T-helper 2 cell treated with Interferon-gamma antibody and Interleukin-4, amounts not matched to agents 5 μg/mL and 100 μg/mL, for 36 hours (primary cell): Measurements from ENCODE around the gene MORN4.
A peak's percentile ranks its signal among the peaks of the same experiment; 100 is the strongest.
"Not testable (repeated sequence)": the region's sequence is repeated elsewhere in the genome, so short reads cannot be mapped to it uniquely, and the experiment has no call there.

ENCODE experiments used
- DNase-seq: peaks from one replicate; pipeline ENCODE4 v3.0.0; 2021; ENCODE audit warnings: low spot score
- H3K27ac Mint-ChIP-seq: one replicate; pipeline ENCODE4 v1.8.0; 2021; ENCODE audit warnings: mild to moderate bottlenecking, mixed read lengths
- H3K27me3 Mint-ChIP-seq: one replicate; pipeline ENCODE4 v1.8.0; 2021; ENCODE audit warnings: low read depth, mixed read lengths
- H3K36me3 Mint-ChIP-seq: one replicate; pipeline ENCODE4 v1.8.0; 2021; ENCODE audit warnings: low read depth, mixed read lengths
- H3K4me1 Mint-ChIP-seq: one replicate; pipeline ENCODE4 v1.8.0; 2021; ENCODE audit warnings: low read depth, mixed read lengths
- H3K4me3 Mint-ChIP-seq: one replicate; pipeline ENCODE4 v1.8.0; 2022; ENCODE audit warnings: mild to moderate bottlenecking, moderate library complexity, mixed read lengths
- H3K9me3 Mint-ChIP-seq: one replicate; pipeline ENCODE4 v1.8.0; 2021; ENCODE audit warnings: mixed read lengths

Gene MORN4

DNA sequence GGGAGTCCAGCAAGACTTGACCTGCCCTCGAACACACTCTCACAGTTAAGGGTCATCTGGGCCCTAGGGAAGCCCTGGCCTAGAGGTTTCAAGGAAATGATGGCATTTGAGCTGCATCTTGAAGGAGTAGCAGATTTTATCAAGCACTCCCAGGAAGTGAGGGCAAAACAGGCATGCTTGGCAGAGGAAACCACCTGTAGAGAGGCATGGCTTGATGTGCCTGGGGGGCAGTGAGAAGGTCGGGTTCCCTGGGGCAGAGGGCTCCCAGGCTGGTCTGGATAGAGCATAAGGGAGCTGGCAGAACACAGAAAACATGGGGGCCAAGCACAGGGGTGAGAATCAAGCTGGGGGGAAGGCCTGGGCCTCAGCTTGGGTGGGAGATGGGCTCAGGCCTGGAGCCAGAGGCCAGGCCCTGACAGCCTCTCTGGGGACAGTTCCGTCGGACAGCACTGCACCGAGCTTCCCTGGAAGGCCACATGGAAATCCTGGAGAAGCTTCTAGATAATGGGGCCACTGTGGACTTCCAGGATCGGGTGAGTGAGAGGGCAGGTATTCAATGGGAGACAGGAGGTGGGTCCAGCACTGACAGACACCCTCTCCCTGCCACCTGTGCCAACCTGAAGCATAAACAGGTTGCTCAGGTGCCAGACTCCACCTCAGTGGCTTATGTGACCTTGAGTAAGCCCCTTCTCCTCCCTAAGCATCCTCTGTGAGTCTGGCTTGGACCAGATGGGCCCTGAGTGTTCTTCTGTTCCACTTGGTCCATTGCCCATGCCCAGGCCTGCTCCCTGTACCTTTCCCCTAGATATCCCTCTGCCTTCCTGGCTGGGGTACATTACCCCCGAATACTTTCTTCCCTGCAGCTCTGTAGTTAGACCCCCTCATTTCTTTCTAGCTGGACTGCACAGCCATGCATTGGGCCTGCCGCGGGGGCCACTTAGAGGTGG, 52.6 kb downstream of the MORN4 start:
- no peak for DNase-seq
- Mint-ChIP-seq H3K9me3 (no peaks in the 10 kb centered on the region), H3K27me3 (peaks cover 4% of the 10 kb centered on the region), H3K27ac (no peak overlapping the region), H3K4me1 (no peaks in the 10 kb centered on the region), H3K36me3 (no peaks in the 10 kb centered on the region), H3K4me3 (no peak overlapping the region)

DNA sequence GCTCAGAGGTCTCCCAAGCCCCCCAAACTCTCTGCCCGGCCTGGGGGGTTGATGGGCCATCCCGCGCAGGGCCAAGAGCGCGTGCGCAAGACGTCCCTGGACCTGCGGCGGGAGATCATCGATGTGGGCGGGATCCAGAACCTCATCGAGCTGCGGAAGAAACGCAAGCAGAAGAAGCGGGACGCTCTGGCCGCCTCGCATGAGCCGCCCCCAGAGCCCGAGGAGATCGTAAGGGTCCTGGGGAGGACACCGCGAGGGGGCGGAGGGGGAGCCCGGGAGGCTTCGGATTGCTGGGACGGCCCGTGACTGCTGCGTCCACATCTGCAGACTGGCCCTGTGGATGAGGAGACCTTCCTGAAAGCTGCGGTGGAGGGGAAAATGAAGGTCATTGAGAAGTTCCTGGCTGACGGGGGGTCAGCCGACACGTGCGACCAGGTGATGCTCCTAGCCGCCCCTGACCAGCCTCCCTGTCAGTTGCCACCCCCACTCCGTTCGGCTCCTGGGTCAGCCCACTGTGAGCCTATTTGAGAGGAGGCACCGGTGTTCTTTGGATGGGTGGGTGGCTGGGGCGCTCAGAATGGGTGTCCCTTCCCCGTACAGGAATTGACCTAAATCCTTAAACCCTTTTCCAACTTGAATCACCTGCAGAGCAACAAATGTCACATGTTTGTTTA, 55.0 kb downstream of the MORN4 start:
- H3K27me3 Mint-ChIP-seq = peaks cover 4% of the 10 kb centered on the region
- H3K36me3 Mint-ChIP-seq = no peaks in the 10 kb centered on the region
- no peaks in the 10 kb centered on the region for H3K4me1 Mint-ChIP-seq
- no peaks in the 10 kb centered on the region for H3K9me3 Mint-ChIP-seq
- H3K4me3 Mint-ChIP-seq = no peak overlapping the region
- no peak for DNase-seq
- no peak overlapping the region for H3K27ac Mint-ChIP-seq

DNA sequence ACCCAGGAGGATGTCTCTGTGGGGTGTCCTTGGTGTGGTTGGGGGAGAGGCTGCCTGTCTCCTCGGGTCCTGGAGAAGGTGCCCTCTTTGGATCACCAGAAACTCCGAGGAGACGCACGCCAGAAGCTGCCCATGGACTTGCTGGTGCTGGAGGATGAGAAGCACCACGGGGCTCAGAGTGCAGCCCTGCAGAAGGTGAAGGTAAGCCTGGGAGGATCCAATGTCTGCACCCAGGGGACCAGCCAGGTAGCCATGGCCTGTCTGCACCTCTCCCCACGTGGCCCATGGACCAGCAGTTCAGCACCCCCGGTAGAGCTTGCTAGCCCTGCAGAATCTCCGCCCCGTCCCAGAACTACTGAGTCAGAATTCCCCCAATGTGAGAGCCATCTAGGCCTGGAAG, 55.6 kb downstream of the MORN4 start:
- no peak overlapping the region for H3K4me3 Mint-ChIP-seq
- H3K27ac Mint-ChIP-seq = no peak overlapping the region
- H3K36me3 Mint-ChIP-seq = no peaks in the 10 kb centered on the region
- no peak for DNase-seq
- H3K27me3 Mint-ChIP-seq = peaks cover 4% of the 10 kb centered on the region
- H3K9me3 Mint-ChIP-seq = no peaks in the 10 kb centered on the region
- H3K4me1 Mint-ChIP-seq = no peaks in the 10 kb centered on the region

DNA sequence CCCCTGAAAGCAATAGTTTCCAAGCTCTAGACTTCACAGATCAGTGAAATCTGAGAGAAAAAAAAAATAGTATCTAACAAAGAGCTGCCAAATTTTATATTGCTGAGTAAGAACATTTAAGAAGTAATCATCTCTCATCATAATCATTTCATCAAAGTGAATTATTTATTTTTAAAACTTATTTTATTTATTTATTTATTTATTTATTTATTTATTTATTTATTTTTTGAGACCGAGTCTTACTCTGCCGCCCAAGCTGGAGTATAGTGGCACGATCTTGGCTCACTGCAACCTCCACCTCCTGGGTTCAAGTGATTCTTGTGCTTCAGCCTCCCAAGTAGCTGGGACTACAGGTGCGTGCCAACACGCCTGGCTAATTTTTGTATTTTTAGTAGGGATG, 56.8 kb downstream of the MORN4 start:
- not testable (repeated sequence) for H3K27me3 Mint-ChIP-seq, DNase-seq, H3K36me3 Mint-ChIP-seq, H3K4me3 Mint-ChIP-seq, H3K9me3 Mint-ChIP-seq, H3K4me1 Mint-ChIP-seq, H3K27ac Mint-ChIP-seq

DNA sequence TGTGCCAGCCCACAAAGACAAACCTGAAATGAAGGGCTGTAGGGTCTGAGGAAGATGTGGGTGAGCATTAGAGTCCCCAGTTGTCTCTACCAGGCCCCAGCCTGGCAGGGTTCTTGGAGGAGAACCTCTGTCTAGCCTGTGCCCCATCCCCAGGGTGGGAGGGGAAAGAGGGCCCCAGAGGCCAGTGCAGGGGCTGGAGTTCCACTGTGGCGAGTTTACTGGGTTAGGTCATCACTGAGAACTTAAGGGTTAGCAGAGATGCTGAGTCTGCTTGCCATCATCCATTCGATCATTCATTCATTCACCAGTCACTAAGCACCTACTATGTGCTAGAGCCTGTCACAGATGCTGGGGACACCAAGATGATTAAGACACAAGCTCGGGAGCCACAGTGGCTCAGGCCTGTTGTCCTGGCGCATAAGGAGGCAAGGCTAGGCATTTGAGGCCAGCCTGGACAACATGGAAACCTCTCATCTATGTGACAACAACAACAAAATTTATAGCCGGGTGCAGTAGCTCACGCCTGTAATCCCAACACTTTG, 58.1 kb downstream of the MORN4 start:
- DNase-seq = no peak
- no peaks in the 10 kb centered on the region for H3K36me3 Mint-ChIP-seq
- no peaks in the 10 kb centered on the region for H3K4me1 Mint-ChIP-seq
- no peaks in the 10 kb centered on the region for H3K9me3 Mint-ChIP-seq
- no peak overlapping the region for H3K27ac Mint-ChIP-seq
- no peak overlapping the region for H3K4me3 Mint-ChIP-seq
- H3K27me3 Mint-ChIP-seq = peaks cover 4% of the 10 kb centered on the region

DNA sequence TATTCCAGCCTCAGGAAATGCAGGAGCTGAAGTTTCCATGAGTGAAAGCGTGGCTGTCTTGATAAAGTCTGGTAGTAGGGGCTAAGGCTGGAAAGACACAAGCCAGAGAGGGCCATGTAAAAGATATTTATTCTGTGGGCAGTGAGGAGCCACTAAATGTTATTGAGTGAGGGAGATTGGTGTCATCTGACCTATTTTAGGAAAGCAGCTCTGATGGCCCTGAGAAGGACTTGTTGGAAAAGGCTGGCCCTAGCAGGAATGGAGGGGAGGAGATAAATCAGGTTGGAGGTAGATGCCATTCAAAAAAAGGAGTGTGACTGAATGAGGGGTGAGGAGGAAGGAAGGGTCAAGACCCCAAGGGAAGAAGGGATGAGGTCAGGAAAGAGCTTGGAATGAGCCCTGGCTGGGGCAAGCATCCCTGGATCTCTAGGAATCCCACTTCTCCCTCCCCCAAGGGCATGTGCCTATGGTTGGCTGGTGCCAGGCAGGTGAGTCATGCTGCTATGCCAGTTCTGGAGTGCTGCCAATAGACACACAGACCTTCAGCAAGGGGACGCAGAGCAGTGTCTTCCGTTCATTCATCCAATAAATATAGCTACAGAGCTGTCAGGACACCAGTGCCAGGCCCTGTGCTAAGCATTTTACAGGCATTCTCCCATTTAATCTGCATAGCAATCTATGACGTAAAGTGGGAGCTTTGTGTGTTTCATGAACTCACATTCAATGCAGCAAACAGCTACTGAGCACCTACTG, 58.8 kb downstream of the MORN4 start:
- DNase-seq = no peak
- Mint-ChIP-seq H3K4me1 (no peaks in the 10 kb centered on the region), H3K9me3 (no peaks in the 10 kb centered on the region), H3K27me3 (peaks cover 4% of the 10 kb centered on the region), H3K4me3 (no peak overlapping the region), H3K36me3 (no peaks in the 10 kb centered on the region), H3K27ac (no peak overlapping the region)

DNA sequence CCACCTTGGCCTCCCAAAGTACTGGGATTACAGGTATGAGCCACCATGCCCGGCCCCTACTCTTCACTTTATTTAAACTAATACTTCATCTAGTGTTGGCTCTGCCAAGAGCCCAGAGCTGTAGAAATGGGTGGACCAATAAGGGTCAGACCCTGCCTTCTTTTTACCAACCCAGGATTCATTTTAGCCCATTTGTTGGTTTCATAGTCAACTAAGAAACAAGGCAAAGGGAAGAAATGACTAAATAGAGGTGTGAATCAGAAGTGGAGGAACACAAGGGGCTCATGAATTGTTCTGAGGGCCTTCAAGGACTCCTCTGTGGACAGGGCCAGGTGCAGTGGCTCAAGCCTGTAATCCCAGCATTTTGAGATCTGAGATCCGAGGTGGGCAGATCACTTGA, 59.6 kb downstream of the MORN4 start:
- DNase-seq = no peak
- no peaks in the 10 kb centered on the region for H3K4me1 Mint-ChIP-seq
- H3K36me3 Mint-ChIP-seq = no peaks in the 10 kb centered on the region
- H3K27me3 Mint-ChIP-seq = peaks cover 3% of the 10 kb centered on the region
- H3K4me3 Mint-ChIP-seq = no peak overlapping the region
- H3K9me3 Mint-ChIP-seq = no peaks in the 10 kb centered on the region
- no peak overlapping the region for H3K27ac Mint-ChIP-seq

DNA sequence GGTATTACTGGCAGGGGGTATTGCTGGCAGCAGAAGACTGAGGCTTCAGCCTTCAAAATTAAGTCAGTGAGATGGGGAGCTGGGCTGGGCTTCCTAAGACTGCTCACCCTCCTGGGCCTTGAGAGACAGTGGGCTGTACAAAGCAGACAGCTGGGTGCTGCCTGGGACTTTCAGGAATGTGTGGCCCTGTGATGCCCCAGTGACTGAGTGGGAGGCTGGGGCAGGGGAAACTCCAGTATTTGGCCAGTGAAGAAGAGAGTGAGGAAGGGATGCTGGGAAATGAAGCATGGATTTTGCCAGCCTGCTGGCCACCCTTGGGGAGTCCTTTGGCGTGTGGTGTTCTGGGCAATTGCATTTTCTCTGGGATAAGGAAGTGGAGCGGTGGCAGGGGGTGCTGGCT, 60.3 kb downstream of the MORN4 start:
- Mint-ChIP-seq H3K4me3 (no peak overlapping the region), H3K4me1 (no peaks in the 10 kb centered on the region), H3K27ac (no peak overlapping the region), H3K36me3 (no peaks in the 10 kb centered on the region), H3K9me3 (no peaks in the 10 kb centered on the region), H3K27me3 (no peaks in the 10 kb centered on the region)
- no peak for DNase-seq

DNA sequence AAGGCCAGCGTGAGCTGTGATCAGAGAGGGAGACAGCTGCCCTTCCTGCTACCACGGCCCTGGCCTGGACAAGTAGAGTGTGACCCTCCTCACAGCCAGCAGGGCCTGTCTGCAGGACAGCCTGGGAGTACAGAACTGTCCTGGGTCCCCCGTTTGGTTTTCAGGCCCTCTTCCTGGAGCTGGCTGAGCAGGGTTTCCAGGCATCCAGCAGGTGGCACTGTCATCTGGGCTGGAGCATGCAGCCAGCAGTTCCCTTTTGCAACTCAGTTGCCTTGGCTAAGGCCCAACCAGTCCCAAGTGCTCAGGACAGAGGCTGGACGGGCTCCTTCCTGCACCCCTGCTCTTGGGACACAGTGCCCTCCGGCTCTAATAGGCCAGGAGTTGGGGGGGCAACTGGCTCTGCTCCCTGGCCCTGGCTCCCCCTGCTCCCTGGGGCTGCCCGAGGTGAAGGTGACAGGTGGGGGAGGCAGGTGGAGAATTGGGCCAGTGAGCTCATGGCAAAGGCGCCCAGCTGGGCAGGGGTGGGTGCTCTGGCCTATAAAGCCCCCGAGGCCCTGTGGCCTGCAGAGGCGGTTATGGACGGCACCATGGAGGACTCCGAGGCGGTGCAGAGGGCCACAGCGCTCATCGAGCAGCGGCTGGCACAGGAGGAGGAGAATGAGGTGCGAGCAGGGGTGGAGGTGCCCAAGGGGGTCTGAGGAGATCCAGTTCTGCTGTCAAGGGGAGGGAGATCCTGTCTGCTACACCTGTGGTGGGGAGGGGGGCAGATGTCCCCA, 60.9 kb downstream of the MORN4 start, which contains the start of gene ANKRD2:
Gene ANKRD2, plus strand, starts transcription at position 566 of the 776 bp plus-strand sequence. Its CDS starts 10 bp downstream, at position 576.
- H3K27ac Mint-ChIP-seq = no peak within 1 kb of the TSS
- no peak within 1 kb of the TSS for H3K4me3 Mint-ChIP-seq
- H3K36me3 Mint-ChIP-seq = no peaks in the 10 kb centered on the region
- peak; percentile 25 for DNase-seq
- no peaks in the 10 kb centered on the region for H3K4me1 Mint-ChIP-seq
- no peaks in the 10 kb centered on the region for H3K27me3 Mint-ChIP-seq
- H3K9me3 Mint-ChIP-seq = no peaks in the 10 kb centered on the region

DNA sequence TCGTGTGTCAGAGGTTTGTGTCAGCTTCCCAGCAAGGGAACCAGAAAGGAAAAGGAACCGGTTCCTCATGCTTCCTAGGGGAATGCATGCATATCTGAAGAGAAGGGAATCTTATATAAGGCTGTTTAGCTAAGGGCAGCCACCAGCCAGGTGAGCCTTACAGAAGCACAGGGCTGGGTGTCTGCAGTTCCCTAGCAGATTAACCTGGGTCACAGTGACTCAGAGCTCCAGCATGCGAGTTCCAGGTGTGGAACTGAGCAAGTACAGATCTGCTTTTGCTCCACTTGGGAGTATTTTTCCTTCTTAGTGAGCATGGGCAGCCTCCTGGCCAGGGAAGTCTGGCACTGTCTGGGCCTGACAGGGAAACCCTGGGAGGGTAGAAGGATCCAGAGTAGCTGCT, 61.7 kb downstream of the MORN4 start:
- Mint-ChIP-seq H3K36me3 (no peaks in the 10 kb centered on the region), H3K27ac (no peak overlapping the region), H3K27me3 (no peaks in the 10 kb centered on the region), H3K9me3 (no peaks in the 10 kb centered on the region), H3K4me3 (no peak overlapping the region), H3K4me1 (no peaks in the 10 kb centered on the region)
- no peak for DNase-seq

DNA sequence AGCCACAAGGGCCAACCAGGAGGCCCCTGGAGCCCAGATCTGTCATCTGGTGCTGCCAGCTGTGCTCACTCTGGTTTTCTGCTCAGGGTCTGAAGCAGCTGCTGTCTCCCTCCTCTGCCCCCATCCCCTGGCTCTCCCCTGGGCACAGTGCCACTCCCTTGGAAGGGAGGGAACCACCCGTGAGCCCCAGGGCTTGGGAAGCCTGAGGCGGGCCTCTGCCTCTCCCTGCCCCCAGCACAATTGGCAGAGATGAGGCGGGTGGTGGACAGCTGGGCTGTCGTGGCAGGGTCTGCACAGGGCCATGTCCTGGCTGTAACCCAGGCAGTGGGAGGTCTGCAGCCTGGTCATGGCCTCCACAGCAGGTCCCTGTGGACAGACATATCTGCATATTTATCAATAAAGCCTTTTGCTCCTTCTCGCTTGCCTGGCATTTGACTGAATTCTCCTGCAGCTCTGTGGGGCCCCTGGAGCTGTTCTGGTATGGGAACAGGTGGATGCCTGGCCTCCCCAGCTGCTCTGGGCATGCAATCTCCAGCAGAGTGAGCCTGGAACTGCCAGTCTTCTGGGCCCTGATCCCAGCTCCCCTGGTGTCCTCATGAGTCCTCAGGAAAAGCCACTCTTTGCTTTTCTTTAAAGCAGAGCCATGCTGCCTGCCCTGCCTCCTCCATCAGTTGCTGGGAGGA, 62.4 kb downstream of the MORN4 start:
- Mint-ChIP-seq H3K27me3 (no peaks in the 10 kb centered on the region), H3K4me1 (no peaks in the 10 kb centered on the region), H3K4me3 (no peak overlapping the region), H3K27ac (no peak overlapping the region), H3K36me3 (no peaks in the 10 kb centered on the region), H3K9me3 (no peaks in the 10 kb centered on the region)
- DNase-seq = no peak

DNA sequence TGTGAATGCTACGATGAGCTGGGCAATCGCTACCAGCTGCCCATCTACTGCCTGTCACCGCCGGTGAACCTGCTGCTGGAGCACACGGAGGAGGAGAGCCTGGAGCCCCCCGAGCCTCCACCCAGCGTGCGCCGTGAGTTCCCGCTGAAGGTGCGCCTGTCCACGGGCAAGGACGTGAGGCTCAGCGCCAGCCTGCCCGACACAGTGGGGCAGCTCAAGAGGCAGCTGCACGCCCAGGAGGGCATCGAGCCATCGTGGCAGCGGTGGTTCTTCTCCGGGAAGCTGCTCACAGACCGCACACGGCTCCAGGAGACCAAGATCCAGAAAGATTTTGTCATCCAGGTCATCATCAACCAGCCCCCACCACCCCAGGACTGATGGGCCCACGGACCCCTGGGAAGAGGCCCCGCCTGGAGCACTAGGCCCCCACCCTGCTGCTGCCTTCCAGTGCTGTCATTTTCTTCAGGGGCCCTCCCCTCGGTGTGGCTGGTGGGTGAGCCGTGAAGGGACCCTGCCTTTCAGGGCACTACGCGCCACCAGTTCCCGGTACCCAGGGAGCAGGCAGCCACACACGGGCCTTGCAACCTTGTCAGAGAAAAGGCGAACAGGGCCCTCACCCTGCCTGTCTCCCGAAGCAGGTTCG, 63.0 kb downstream of the MORN4 start:
- Mint-ChIP-seq H3K36me3 (no peaks in the 10 kb centered on the region), H3K27me3 (no peaks in the 10 kb centered on the region), H3K4me1 (no peaks in the 10 kb centered on the region), H3K4me3 (no peak overlapping the region), H3K9me3 (no peaks in the 10 kb centered on the region), H3K27ac (no peak overlapping the region)
- DNase-seq = no peak
